HepG2 (cell line): ENCODE results near the gene TARM1. TPM values are rescaled to one million over a fixed set of nuclear protein-coding genes. Genes with fewer than 3 reads are reported as not detected.
A peak's percentile ranks its signal among the peaks of the same experiment; 100 is the strongest.

Source experiments
- DNMT1 ChIP-seq: sonication (generic); formaldehyde crosslinking; IDR thresholded peaks from 2 replicates; pipeline ENCODE4 v1.5.1; 2020; ENCODE audit warnings: mild to moderate bottlenecking, missing genetic modification reagents
- HOXD1 ChIP-seq: sonication (generic); formaldehyde crosslinking; IDR thresholded peaks from 2 replicates; pipeline ENCODE4 v1.5.0; 2020; ENCODE audit warnings: missing genetic modification reagents
- JUND ChIP-seq: sonication (generic); formaldehyde crosslinking; IDR thresholded peaks from 2 replicates; pipeline ENCODE4 v1.8.0; 2022; ENCODE audit warnings: mild to moderate bottlenecking, missing genetic modification reagents
- KLF15 ChIP-seq: sonication (generic); formaldehyde crosslinking; IDR thresholded peaks from 2 replicates; pipeline ENCODE4 v1.8.1; 2023; ENCODE audit warnings: borderline replicate concordance, mild to moderate bottlenecking, inconsistent platforms, missing genetic modification reagents, mixed read lengths
- MXD3 ChIP-seq: IDR thresholded peaks from 2 replicates; pipeline ENCODE4 v1.6.1; 2016; ENCODE audit warnings: mild to moderate bottlenecking, missing biosample characterization, missing genetic modification reagents
- NFKB2 ChIP-seq: sonication (generic); formaldehyde crosslinking; IDR thresholded peaks from 2 replicates; pipeline ENCODE4 v1.4.0; 2020; ENCODE audit warnings: missing genetic modification reagents, borderline replicate concordance
- SP4 ChIP-seq: sonication (generic); formaldehyde crosslinking; IDR thresholded peaks from 2 replicates; pipeline ENCODE4 v1.8.1; 2023; ENCODE audit warnings: mild to moderate bottlenecking, missing genetic modification reagents
- TFE3 ChIP-seq: IDR thresholded peaks from 2 replicates; pipeline ENCODE4 v1.6.1; 2016
- THAP11 ChIP-seq: IDR thresholded peaks from 2 replicates; pipeline ENCODE4 v1.6.1; 2016; ENCODE audit warnings: missing biosample characterization, missing genetic modification reagents
- ZBTB10 ChIP-seq: sonication (generic); formaldehyde crosslinking; IDR thresholded peaks from 2 replicates; pipeline ENCODE4 v1.4.0; 2020; ENCODE audit warnings: missing genetic modification reagents, borderline replicate concordance
- ZBTB43 ChIP-seq: sonication (generic); formaldehyde crosslinking; conservative IDR thresholded peaks from 2 replicates; pipeline ENCODE4 v1.4.0; 2020; ENCODE audit warnings: missing genetic modification reagents
- ZFP37 ChIP-seq: sonication (generic); formaldehyde crosslinking; IDR thresholded peaks from 2 replicates; pipeline ENCODE4 v1.4.0; 2020; ENCODE audit warnings: missing genetic modification reagents, borderline replicate concordance
- ZFX ChIP-seq: sonication (generic); formaldehyde crosslinking; IDR thresholded peaks from 2 replicates; pipeline ENCODE4 v1.4.0; 2020; ENCODE audit warnings: mild to moderate bottlenecking, low read depth, missing genetic modification reagents, moderate library complexity
- ZGPAT ChIP-seq: IDR thresholded peaks from 2 replicates; pipeline ENCODE4 v1.6.1; 2016; ENCODE audit warnings: mild to moderate bottlenecking
- ZNF263 ChIP-seq: sonication (generic); formaldehyde crosslinking; IDR thresholded peaks from 2 replicates; pipeline ENCODE4 v1.4.0; 2020; ENCODE audit warnings: missing genetic modification reagents
- ZNF275 ChIP-seq: sonication (generic); formaldehyde crosslinking; IDR thresholded peaks from 2 replicates; pipeline ENCODE4 v1.8.0; 2022; ENCODE audit warnings: missing genetic modification reagents, mild to moderate bottlenecking, inconsistent platforms, borderline replicate concordance
- ZNF607 ChIP-seq: sonication (generic); formaldehyde crosslinking; IDR thresholded peaks from 2 replicates; pipeline ENCODE4 v1.5.1; 2020; ENCODE audit warnings: missing genetic modification reagents, mild to moderate bottlenecking, borderline replicate concordance
- ZNF766 ChIP-seq: sonication (generic); formaldehyde crosslinking; IDR thresholded peaks from 2 replicates; pipeline ENCODE4 v1.5.0; 2020; ENCODE audit warnings: missing genetic modification reagents, borderline replicate concordance
- ZNF792 ChIP-seq: IDR thresholded peaks from 2 replicates; pipeline ENCODE4 v1.6.1; 2016
- polyA plus RNA-seq, 8 experiments: library from polyadenylated mRNA; depleted of rRNA in 3 of 8; stranded (reverse) in 7 of 8; unstranded in 1 of 8; fragments of >200 nt; fragmentation: Illumina TruSeq in 4 of 8; extraction: Trizol in 4 of 8; gene quantifications; 2 replicates each; pipeline versions ENCODE4 v1.2.1 to v1.2.3, GENCODE V29; 2011 to 2016; ENCODE audit warnings: low read depth in 4 of 8, missing spikeins in 1 of 8, mixed read lengths in 1 of 8; ENCODE audit not compliant: insufficient read depth in 1 of 8
- total RNA-seq, 5 experiments: library from RNA; depleted of rRNA; stranded (reverse); fragments of >200 nt; fragmentation: Illumina TruSeq; extraction: Trizol; gene quantifications; 2 replicates each; pipeline ENCODE4 v1.2.3, GENCODE V29; 2016; ENCODE audit warnings: low read depth in 1 of 5

Gene TARM1
- total and polyA plus RNA-seq, 2 of the 13 experiments (the other 11 are each of a cell fraction or from before 2014, with no cell fraction given), result not detected

GRCh38 chr19:54095859-54096616 is 14.9 kb upstream of the TARM1 start (continued):
- TF ChIP-seq HOXD1 (0 out of 2 replicates have a peak, but pooled peaks have one; percentile 53), DNMT1 (0 out of 2 replicates have a peak, but pooled peaks have one; percentile 49), ZBTB43 (CRISPR knock-in tag) (peak; percentile 94), NFKB2 (CRISPR knock-in tag) (peak; percentile 77; the same call in 1 of the 2 replicates), ZNF792 (0 out of 2 replicates have a peak, but pooled peaks have one; percentile 43), ZNF766 (CRISPR knock-in tag) (peak; percentile 75; the same call in 1 of the 2 replicates), THAP11 (CRISPR knock-in tag) (peak; percentile 58; the same call in 1 of the 2 replicates), ZFX (peak; percentile 67), MXD3 (CRISPR knock-in tag) (peak; percentile 96), TFE3 (CRISPR knock-in tag) (peak; percentile 56; the same call in 1 of the 2 replicates), SP4 (CRISPR knock-in tag) (peak; percentile 59; the same call in 1 of the 2 replicates), JUND (CRISPR knock-in tag) (peak; percentile 30; the same call in 1 of the 2 replicates), ZFP37 (peak; percentile 66; the same call in 1 of the 2 replicates), ZNF263 (CRISPR knock-in tag) (peak; percentile 61; the same call in 1 of the 2 replicates), ZBTB10 (0 out of 2 replicates have a peak, but pooled peaks have one; percentile 28), ZGPAT (CRISPR knock-in tag) (peak; percentile 36; the same call in 1 of the 2 replicates), KLF15 (peak; percentile 92; the same call in 1 of the 2 replicates), ZNF607 (peak; percentile 61; the same call in 1 of the 2 replicates), ZNF275 (CRISPR knock-in tag) (peak; percentile 74; the same call in 1 of the 2 replicates)
